GM18870 (cell line): Measurements from ENCODE around the gene DPY19L3.
"Not testable (repeated sequence)": the region's sequence is repeated elsewhere in the genome, so short reads cannot be mapped to it uniquely, and the experiment has no call there.

ENCODE experiments used
- ATAC-seq: cut with Tn5 transposase; IDR thresholded peaks from one replicate; pipeline ENCODE4 v1.9.1; 2021; ENCODE audit warnings: moderate library complexity; ENCODE audit not compliant: unreplicated experiment

The DPY19L3 gene

DNA sequence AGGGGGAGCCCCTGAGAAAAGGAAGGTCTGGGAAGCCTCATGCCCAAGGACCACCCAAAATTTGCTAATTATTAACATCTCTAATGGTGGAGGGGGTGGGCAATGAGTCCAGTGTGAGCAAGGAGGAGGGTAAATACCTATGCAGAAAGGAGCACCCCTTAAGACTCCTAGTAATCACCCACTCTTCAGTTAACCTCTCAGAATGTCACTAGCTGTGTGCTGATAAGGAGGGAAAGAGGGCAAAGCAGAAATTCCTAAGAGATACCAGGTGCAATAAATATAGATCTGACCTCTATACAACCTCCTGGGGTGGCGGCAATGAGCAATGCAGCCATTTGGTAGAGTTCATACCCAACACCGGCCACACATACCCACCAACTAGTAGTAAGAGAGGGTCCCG, 12.7 kb upstream of the DPY19L3 start:
- ATAC-seq: no peak

DNA sequence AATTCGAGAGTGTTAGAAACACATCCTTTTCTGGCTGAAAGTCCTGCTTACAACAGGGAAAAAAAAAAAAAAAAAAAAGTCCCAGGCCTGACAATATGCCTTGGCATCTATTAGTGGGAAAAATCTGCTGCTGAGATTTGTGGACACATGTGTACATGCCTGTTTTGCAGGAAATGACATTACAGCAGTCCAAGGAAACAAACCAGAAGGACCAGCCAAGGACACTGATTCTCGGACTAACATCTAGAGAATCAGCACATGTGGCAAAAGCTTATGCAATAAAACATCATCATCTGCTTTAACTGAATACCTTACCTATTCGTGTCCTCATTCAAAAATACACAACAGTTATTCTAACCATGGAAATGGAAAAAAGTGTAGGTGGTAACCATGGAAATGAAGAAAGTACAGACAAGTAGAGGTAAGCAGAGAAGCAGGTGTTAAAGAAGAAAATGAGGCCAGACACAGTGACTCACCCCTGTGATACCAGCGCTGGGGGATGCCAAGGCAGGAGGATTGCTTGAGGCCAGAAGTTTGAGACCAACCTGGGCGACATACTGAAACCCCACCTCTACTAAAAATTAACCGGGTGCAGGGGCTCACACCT, 9.4 kb upstream of the DPY19L3 start:
- ATAC-seq: no peak

GRCh38 chr19:32397671-32398101, 7.9 kb upstream of the DPY19L3 start:
- no peak for ATAC-seq

GRCh38 chr19:32401992-32402391, 3.6 kb upstream of the DPY19L3 start:
- no peak for ATAC-seq

DNA sequence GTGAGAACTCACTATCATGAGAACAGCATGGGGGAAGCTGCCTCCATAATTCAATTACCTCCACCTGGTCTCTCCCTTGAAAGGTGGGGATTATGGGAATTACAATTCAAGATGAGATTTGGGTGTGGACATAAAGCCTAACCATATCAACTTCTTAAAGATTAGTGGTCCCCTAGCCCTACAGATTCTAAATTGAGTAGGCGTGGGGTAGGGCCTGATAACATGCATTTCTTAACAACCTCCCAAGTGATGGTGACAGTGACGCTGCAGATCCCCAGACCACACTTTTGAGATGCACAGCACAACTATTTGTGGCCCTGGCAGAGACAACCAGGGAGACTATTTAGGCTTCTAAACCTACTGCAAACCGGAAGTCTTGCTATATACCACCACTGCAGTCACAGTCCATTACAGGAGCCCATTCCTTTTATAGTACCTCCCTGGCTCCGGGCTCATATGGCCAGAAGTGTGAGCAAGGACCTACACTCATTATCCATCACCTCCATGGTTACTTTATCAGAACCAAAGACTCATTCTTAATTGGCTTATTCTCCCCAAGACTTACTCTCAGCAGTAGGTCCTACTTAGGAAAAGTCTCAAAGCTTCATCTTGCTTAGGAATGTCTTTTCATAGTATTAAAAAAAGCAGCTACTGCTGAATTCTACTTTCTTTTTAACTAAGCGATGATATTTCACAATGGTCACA, 2.1 kb upstream of the DPY19L3 start:
- ATAC-seq: no peak

- no peak for ATAC-seq
Measured at GRCh38 chr19:32404213-32404932, 1.2 kb upstream of the DPY19L3 start.

GRCh38 chr19:32404933-32405430, 588 bp upstream of the DPY19L3 start:
- peak; percentile 18 for ATAC-seq

- ATAC-seq: no peak
Measured at GRCh38 chr19:32406161-32407003, 812 bp downstream of the DPY19L3 start.

DNA sequence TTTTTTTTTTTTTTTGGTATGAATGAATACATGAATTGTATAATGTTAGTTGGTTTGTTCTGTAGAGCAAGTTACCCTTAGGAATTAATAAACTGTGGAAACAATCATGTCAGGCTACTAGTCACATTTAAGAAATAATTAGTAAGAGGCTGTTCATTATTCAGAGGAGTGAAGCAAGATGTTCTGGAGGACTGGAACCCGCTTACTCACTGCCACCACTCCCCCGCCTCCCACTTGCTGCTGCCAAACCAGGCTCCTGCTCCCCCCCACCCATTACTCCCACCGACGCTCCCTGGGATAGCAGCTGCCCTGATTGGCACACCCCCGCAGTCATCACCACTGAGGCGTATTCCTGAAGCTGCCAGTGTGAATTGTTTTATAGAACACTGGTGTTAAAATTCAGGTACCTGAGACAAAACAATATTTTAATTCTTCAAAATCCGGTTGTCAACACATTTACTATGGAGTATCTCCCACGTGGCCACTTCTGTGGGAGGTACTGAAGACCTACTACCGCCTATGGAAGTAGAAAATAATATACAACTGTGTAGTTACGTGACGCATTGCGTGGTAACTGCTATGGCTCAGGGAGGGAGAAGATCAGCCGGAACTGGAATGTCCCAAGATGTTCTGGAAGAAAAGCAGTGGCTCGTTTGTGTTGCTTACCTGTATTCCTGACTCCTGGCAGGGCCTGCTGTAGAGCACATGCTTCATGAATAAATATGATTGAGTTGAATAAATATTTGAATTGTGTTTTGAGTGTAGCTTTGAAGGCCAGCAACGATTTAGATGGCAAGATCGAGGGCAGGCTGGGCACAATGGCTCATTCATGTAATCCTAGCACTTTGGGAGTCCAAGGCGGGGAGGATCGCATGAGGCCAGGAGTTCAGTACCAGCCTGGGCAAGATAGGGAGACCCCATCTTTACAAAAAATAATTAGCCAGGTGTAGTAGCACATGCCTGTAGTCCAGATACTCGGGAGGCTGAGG, 1.7 kb downstream of the DPY19L3 start:
- no peak for ATAC-seq

DNA sequence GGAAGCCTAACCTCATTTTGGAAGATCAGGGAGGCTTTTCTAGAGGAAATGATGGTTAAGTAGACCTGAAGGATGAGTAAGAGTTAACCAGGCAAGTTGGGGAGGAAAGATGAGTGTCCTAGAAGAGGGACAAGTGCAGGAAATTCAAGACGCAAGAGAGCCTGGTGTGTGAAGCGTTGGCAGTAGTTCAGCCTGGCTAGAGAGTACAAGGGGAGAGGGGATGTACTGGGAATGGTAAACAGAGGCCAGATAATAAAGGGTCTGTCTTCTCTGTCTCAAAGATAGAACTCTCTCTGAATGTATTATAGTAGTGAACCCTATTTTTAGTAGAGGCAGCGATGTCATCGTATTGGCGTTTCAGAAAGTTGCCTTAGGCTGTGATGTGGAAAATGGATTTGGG, 9.7 kb downstream of the DPY19L3 start:
- ATAC-seq: no peak

DNA sequence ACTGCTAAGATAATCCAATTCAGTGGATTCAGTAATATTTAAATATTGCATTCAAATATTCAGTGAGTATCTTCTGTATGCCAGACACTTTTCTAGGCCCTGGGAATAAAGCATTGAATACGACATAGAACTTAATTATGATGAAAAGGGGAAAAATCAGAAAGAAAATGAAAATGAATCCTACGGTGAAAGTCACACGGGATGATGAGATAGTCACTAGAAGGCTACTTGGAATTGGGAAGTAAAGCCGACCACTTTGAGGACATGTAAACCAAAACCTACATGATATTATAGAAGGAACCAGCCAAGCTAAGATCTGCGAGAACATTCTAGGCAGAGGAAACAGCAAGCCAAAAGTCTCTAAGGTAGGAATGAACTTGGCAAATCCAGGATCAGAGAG, 10.1 kb downstream of the DPY19L3 start:
- ATAC-seq: no peak

DNA sequence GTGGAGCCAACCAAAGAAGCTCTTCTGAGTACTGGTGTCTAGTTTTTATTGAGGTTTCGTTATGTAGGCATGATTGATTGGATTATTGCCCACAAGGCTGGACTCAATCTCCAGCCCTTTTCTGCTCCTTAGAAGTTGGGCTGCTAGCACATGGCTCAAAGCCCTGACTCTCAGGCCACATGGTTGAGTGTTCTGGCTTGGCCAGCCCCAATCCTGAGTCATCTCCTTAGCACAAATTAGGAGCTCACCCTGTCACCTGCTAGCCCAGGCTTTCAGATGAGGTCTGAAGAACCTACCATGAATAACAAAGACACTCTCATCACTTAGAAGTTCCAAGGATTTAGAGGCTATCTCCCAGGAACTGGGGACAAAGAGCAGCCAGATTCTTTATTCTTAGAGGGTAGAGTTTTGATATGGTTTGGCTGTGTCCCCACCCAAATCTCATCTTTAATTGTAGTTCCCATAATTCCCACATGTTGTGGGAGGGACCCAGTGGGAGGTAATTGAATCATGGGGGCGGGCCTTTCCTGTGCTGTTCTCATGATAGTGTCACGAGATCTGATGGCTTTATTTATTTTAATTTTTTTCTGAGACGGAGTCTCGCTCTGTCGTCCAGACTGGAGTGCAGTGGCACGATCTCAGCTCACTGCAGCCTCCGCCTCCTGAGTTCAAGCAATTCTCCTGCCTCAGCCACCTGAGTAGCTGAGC, 11.3 kb downstream of the DPY19L3 start:
- ATAC-seq: no peak

DNA sequence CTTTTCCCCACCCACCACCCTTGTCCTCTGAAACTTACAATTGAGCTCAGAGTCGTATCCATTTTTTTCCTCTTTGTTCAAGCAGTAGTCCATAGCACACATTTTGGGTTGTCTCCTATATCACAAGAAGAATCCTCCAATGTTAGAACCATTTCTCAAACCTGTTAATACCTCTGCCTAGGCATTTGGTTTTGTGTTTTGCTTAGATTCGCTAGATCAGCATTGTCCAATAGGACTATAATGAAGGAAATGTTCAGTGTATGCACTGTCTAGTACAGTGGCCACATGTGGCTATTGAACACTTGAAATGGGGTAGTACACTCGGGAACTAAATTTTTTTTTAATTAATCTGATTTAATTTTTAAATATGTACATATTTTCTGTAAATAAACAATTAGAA, 12.6 kb downstream of the DPY19L3 start:
- ATAC-seq: no peak

DNA sequence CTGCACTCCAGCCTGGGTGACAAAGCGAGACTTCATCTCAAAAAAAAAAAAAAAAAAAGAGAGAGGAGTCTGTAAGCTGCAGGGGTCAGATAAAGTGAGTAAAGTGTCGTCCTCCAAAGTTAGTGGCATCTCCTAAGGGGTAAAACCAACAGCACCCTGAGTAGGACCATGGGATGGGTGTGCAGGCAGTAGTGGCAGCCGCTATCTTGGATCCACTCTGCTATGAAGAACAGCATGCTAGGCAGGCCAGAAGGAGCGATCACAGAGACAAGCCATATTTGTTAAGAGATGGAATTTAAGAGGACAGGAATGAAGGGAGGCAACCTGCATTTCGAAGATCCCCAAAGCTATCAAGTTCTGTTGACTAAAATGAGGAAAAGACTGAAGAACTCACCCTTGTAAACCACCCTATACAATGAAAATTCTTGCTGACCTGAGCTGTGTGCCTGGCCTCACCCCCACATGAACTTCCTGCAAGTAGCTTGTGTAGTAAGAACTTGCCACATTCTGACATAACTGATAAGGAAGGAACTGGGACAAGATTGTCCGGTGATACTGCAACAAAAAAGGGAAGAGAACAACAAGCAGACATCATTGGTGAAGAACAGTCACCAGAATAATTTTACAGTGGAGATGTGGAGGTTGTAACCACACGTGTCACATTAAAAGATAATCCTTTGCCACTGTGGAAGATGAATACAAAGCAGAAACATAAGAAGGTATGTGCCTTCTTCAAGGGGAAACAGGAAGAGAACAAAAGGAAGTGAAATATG, 16.2 kb downstream of the DPY19L3 start:
- ATAC-seq: no peak

DNA sequence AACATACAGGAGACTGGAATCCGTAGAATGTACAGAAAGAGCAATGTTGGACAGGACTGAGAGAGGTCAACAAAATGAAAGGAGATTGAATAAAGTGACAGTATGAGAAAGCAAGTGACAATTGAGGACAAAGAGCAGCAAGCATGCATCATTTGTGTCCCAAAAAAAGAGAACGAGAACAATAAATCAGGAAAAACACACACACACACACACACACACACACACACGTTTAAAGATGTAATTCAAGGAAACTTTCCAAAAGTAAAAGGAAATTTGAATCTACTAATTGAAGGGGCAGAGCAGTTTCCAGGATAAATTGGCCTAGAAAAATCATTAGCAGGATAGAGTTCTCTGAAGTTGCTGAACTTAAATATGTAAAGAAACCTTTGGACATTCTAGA, 16.9 kb downstream of the DPY19L3 start:
- ATAC-seq: no peak

DNA sequence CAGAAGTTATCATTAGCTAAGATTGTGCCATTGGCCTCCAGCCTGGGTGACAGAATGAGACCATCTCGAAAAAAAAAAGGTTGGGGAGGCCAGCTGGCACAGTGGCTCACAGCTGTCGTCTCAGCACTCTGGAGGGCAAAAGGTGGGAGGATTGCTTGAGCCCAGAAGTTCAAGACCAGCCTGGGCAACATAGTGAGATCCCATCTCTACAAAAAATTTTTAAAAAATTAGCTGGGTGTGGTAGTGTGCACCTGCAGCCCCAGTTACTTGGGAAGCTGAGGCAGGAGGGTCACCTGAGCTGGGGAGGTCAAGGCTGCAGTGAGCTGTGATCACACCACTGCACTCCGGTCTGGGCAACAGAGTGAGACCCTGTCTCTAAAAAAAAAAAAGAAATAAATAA, 18.4 kb downstream of the DPY19L3 start:
- ATAC-seq: not testable (repeated sequence)

- ATAC-seq: no peak
Measured at GRCh38 chr19:32427536-32427935, 22.0 kb downstream of the DPY19L3 start.

DNA sequence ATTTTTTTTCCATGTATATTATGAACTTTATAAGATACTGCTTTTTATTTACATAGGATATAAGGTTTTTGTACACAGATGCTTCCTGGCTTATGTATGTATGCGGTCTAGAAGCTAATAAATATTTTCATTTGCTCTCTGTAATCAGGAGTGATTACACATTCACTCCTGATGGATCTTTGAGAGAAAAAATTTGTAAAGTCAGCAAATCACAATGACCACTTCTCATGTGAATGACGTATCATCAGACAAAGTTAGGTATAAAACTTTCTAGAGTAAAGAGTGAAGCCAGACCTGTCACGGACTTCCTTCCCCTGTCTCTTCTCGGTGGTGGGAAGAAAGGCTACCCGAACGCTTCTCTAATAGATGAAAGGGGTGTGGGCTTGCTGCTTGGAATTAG, 31.1 kb downstream of the DPY19L3 start:
- ATAC-seq: no peak

DNA sequence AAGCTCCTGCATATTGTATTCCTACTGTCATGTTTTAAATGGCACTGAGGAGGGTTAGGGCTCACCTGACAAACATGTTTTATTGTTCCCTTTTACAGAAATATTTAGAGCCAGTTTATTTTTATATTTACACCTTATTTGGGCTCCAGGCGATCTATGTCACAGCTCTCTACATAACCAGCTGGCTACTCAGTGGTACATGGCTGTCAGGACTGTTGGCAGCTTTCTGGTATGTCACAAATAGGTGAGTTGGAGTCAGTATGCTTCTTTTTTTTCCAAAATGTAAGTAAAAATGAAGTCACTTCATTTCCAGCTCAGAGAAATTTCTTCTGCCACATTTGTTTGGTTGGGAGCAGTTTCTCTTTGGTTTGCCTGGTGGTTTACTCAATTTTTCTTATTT, 31.5 kb downstream of the DPY19L3 start:
- no peak for ATAC-seq
